GM23338 (cell line): ENCODE results near the gene SPATA13. TPM values are rescaled to one million over a fixed set of nuclear protein-coding genes. Genes with fewer than 3 reads are reported as not detected.

Experiments used
- ATAC-seq: fragments of 200-7000 bp; cut with Tn5 transposase; 3 replicates; pipeline ENCODE4 v1.9.1; 2020
- DNase-seq: peaks from one replicate; pipeline ENCODE4 v3.0.0-alpha.2; 2015; ENCODE audit warnings: low spot score
- H2AFZ ChIP-seq: fragments of 200-600 bp; sonication (generic); 2 replicates; pipeline ENCODE4 v1.8.0; 2016; ENCODE audit warnings: antibody characterized with exemption, mild to moderate bottlenecking, moderate library complexity
- H3F3A ChIP-seq: fragments of 200-600 bp; sonication (generic); replicated peaks from 2 replicates; pipeline ENCODE4 v1.8.0; 2017; ENCODE audit warnings: antibody characterized with exemption, mixed run types, low read depth
- H3K27ac ChIP-seq: fragments of 200-600 bp; sonication (generic); 2 replicates; pipeline ENCODE4 v1.6.1; 2016; ENCODE audit warnings: low read depth
- H3K27me3 ChIP-seq: fragments of 200-600 bp; sonication (generic); 2 replicates; pipeline ENCODE4 v1.8.0; 2016; ENCODE audit warnings: mild to moderate bottlenecking, mixed run types, moderate library complexity; ENCODE audit not compliant: insufficient read depth
- H3K36me3 ChIP-seq: fragments of 200-600 bp; sonication (generic); 2 replicates; pipeline ENCODE4 v1.8.0; 2016; ENCODE audit warnings: mild to moderate bottlenecking; ENCODE audit not compliant: insufficient read depth
- H3K4me1 ChIP-seq: fragments of 200-600 bp; sonication (generic); 2 replicates; pipeline ENCODE4 v1.8.0; 2016; ENCODE audit warnings: mild to moderate bottlenecking, moderate library complexity; ENCODE audit not compliant: insufficient read depth
- H3K4me2 ChIP-seq: fragments of 200-600 bp; sonication (generic); 2 replicates; pipeline ENCODE4 v1.7.1; 2017; ENCODE audit warnings: mixed run types
- H3K4me3 ChIP-seq: fragments of 200-600 bp; sonication (generic); 2 replicates; pipeline ENCODE4 v1.6.1; 2016; ENCODE audit warnings: mixed run types
- H3K79me2 ChIP-seq: fragments of 200-600 bp; sonication (generic); replicated peaks from 2 replicates; pipeline ENCODE4 v1.8.0; 2017; ENCODE audit warnings: mild to moderate bottlenecking; ENCODE audit not compliant: insufficient read depth
- H3K9me2 ChIP-seq: fragments of 200-600 bp; sonication (generic); 2 replicates; pipeline ENCODE4 v1.8.0; 2017; ENCODE audit not compliant: insufficient read depth
- H4K20me1 ChIP-seq: fragments of 200-600 bp; sonication (generic); replicated peaks from 2 replicates; pipeline ENCODE4 v1.8.0; 2017; ENCODE audit warnings: mild to moderate bottlenecking; ENCODE audit not compliant: insufficient read depth
- H3K27ac Mint-ChIP-seq: 2 replicates; pipeline ENCODE4 v1.8.0; 2020; ENCODE audit warnings: inconsistent platforms, mild to moderate bottlenecking, moderate library complexity, mixed read lengths
- H3K27me3 Mint-ChIP-seq: 3 replicates; pipeline ENCODE4 v1.8.0; 2022; ENCODE audit warnings: low read depth, mild to moderate bottlenecking, moderate library complexity, mixed read lengths, inconsistent platforms; ENCODE audit not compliant: insufficient read depth, poor library complexity
- H3K36me3 Mint-ChIP-seq: 3 replicates; pipeline ENCODE4 v1.8.0; 2021; ENCODE audit warnings: low read depth, mild to moderate bottlenecking, inconsistent platforms, moderate library complexity, mixed read lengths
- H3K4me1 Mint-ChIP-seq: 3 replicates; pipeline ENCODE4 v1.8.0; 2020; ENCODE audit warnings: mild to moderate bottlenecking, inconsistent platforms, mixed read lengths
- H3K4me3 Mint-ChIP-seq: 3 replicates; pipeline ENCODE4 v1.8.0; 2021; ENCODE audit warnings: moderate library complexity, mild to moderate bottlenecking, inconsistent platforms, mixed read lengths
- H3K9me3 Mint-ChIP-seq: 3 replicates; pipeline ENCODE4 v1.8.0; 2020; ENCODE audit warnings: moderate library complexity, mild to moderate bottlenecking, inconsistent platforms, mixed read lengths
- CREB1 ChIP-seq: fragments of 250-450 bp; sonication (Bioruptor Pico); IDR thresholded peaks from 2 replicates; pipeline ENCODE4 v1.5.0; 2020; ENCODE audit warnings: low read depth, mild to moderate bottlenecking, moderate library complexity
- EZH2 ChIP-seq: fragments of 200-600 bp; sonication (generic); IDR thresholded peaks from one replicate; pipeline ENCODE4 v1.8.0; 2017; ENCODE audit warnings: antibody characterized with exemption, mild to moderate bottlenecking, low read depth; ENCODE audit not compliant: unreplicated experiment
- EZH2phosphoT487 ChIP-seq: fragments of 200-600 bp; sonication (generic); IDR thresholded peaks from one replicate; pipeline ENCODE4 v1.8.1; 2018; ENCODE audit warnings: antibody characterized with exemption; ENCODE audit not compliant: unreplicated experiment
- JUNB ChIP-seq: IDR thresholded peaks from one replicate; pipeline ENCODE4 v1.6.1; 2016; ENCODE audit warnings: antibody characterized with exemption; ENCODE audit not compliant: unreplicated experiment
- NANOG ChIP-seq: IDR thresholded peaks from 2 replicates; pipeline ENCODE4 v1.6.1; 2016; ENCODE audit warnings: antibody characterized with exemption, borderline replicate concordance
- POLR2AphosphoS5 ChIP-seq: IDR thresholded peaks from 2 replicates; pipeline ENCODE4 v1.6.1; 2016; ENCODE audit warnings: antibody characterized with exemption, low read depth
- STAT1 ChIP-seq: IDR thresholded peaks from one replicate; pipeline ENCODE4 v1.6.1; 2016; ENCODE audit warnings: antibody characterized with exemption; ENCODE audit not compliant: unreplicated experiment
- ZNF114 ChIP-seq: fragments of 250-450 bp; sonication (Bioruptor Pico); IDR thresholded peaks from 2 replicates; pipeline ENCODE4 v1.5.0; 2020; ENCODE audit warnings: mild to moderate bottlenecking, moderate library complexity
- ZNF462 ChIP-seq: fragments of 250-450 bp; sonication (Bioruptor Pico); IDR thresholded peaks from 2 replicates; pipeline ENCODE4 v1.5.0; 2020; ENCODE audit warnings: mild to moderate bottlenecking, moderate library complexity
- polyA plus RNA-seq: library from polyadenylated mRNA; unstranded; fragments of >200 nt; fragmentation: Nextera tagmentation; extraction: Ambion mirVana; gene quantifications from 2 replicates; pipeline ENCODE4 v1.2.1, GENCODE V29; 2016
- total RNA-seq: library from RNA; depleted of rRNA; stranded (reverse); fragments of >200 nt; shearing (Covaris generic); gene quantifications from 2 replicates; pipeline ENCODE4 v1.2.3, GENCODE V29; 2014
- TF ChIP-seq, protein P1 (sequence below): IDR thresholded peaks from 2 replicates; pipeline ENCODE4 v1.6.1; 2016; ENCODE audit warnings: antibody characterized with exemption

SPATA13 gene
- total and polyA plus RNA-seq, 2 experiments from 2014 or later = 11.9 to 45.7 TPM

DNA sequence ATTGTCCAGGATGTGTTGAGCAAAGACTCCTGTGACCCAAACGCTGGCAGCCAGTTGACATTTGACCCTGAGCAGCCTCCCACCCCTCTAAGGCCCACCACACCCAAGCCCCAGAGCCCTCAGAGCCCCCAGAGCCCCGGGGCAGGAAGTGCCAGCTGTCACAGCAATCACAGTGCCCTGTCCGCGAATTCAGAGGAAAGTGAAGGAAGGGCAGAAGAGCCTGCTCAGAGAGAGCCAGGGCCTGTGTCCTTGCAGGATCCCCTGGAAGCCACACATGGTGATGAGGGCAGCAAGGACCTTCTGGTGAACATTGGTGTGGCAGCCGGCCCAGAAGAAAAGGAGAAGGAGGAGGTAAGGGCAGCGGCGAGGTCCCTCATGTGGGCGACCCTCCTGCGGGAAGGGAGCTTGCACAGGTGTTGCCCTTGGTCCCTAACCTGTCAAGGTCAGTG is 63.7 kb downstream of the SPATA13 start (continued):
- TF ChIP-seq ZNF462 (CRISPR knock-in tag) = no peak
- TF ChIP-seq, protein P1, sequence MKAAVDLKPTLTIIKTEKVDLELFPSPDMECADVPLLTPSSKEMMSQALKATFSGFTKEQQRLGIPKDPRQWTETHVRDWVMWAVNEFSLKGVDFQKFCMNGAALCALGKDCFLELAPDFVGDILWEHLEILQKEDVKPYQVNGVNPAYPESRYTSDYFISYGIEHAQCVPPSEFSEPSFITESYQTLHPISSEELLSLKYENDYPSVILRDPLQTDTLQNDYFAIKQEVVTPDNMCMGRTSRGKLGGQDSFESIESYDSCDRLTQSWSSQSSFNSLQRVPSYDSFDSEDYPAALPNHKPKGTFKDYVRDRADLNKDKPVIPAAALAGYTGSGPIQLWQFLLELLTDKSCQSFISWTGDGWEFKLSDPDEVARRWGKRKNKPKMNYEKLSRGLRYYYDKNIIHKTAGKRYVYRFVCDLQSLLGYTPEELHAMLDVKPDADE = no peak
- TF ChIP-seq POLR2AphosphoS5 = no peak
- no peak for TF ChIP-seq JUNB
- TF ChIP-seq EZH2phosphoT487 = no peak

DNA sequence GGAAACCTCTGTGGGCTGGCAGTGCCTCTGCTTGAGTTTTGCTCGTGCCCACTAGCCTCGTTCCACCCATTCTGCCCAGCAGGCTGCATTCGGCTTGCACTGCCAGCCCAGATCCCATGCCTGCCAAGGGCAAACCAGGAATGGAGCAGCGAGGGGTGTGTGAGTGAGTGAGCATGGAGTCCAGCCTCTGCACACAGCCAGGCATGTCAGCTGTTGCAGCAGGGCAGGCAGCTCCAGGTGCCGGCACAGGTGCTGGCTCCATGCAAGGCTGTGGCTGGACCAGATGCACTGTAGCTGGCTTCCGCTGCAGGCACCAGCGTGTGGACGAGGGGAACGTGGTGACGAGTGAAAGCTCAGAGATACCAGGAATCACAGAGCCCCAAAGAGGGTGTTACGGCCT is 64.5 kb downstream of the SPATA13 start:
- H3K4me2 ChIP-seq = no peak overlapping the region
- no peaks in the 10 kb centered on the region for H3K27me3 Mint-ChIP-seq
- H3K79me2 ChIP-seq = peaks cover 39% of the 10 kb centered on the region
- no peak overlapping the region for H2AFZ ChIP-seq
- H3K36me3 Mint-ChIP-seq = no peaks in the 10 kb centered on the region
- H3K4me3 ChIP-seq = no peak overlapping the region
- no peak overlapping the region for H3K27ac Mint-ChIP-seq
- H3K4me1 Mint-ChIP-seq = peaks cover 24% of the 10 kb centered on the region
- no peaks in the 10 kb centered on the region for H3F3A ChIP-seq
- H3K4me3 Mint-ChIP-seq = no peak overlapping the region
- no peaks in the 10 kb centered on the region for H3K9me3 Mint-ChIP-seq
- no peaks in the 10 kb centered on the region for H3K27me3 ChIP-seq
- DNase-seq (no peak), ATAC-seq (no peak)
- 0 out of 2 replicates have a peak, but pooled peaks cover 9% of the 10 kb centered on the region for H3K4me1 ChIP-seq
- H3K27ac ChIP-seq = no peak overlapping the region
- H3K36me3 ChIP-seq = no peaks in the 10 kb centered on the region
- H4K20me1 ChIP-seq = no peaks in the 10 kb centered on the region
- no peaks in the 10 kb centered on the region for H3K9me2 ChIP-seq
- TF ChIP-seq JUNB (no peak), ZNF462 (CRISPR knock-in tag) (no peak), ZNF114 (no peak), EZH2phosphoT487 (no peak), EZH2 (no peak), NANOG (no peak), CREB1 (CRISPR knock-in tag) (no peak), STAT1 (no peak)
